ENCODE measurements around the gene ZNF143.
"Not testable (repeated sequence)": the region's sequence is repeated elsewhere in the genome, so short reads cannot be mapped to it uniquely, and the experiment has no call there.

ZNF143 gene

DNA sequence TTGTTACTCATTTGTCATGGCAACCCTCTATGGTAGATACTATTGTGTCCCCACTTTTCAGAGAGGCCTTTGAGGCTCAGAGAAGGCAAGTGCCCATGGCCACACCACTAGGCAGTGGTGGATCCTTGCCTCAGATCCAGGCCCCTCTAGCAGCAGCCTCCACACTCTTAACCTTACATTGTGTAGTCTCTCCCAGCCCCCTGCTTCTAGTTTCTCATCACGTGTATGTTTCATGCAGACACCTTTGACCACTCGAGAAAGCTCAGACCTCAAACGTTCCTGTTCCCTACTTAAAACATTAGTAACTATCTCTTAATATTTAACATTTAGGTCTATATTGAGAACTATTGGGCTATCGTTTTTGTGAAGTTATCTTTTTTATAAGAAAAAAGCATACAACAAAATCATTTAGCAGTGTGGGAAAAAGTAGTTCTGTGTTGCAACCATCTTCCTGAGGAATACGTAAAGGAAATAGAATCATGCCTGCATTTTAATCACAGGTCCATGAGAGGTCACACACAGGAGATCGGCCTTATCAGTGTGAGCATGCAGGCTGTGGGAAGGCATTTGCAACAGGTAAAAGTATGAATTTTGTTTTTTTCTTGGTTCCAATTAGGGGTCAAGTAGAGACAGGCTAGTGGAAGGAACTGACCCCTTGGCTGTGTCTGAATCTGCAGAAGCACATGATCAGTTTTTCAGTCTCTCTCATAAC, 35.1 kb downstream of the ZNF143 start:
- no peak for DNase-seq (ENCODE audit: low read depth, low spot score)

DNA sequence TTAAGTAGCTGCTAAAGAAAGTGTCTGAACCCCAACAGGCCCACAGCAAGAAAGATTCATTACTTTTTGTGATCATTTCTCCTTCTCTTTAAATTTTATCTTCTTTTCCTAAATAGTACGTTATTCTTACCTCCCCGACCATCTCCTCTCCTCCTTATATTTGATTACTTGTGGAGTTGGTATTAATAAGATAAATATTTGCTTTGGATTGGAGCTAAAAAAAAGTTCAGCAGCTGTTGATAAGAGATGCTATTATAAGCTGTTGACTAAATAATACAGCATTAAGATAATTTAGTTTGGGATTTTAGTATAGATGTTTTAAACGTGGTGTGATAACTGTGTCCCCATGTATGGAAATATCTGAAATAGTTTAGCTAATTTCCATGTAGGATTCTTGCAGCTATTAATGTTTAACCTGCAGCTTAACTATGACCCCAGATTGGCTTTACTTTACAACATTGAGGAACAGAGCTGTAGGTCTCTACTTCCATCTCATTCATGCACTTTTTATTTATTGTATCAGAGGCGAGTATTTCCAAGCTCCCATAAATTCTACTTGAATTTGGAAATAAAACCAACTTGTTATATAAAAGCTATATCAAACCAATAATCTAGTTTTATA, 37.8 kb downstream of the ZNF143 start:
- DNase-seq (ENCODE audit: low read depth, low spot score) = no peak

DNA sequence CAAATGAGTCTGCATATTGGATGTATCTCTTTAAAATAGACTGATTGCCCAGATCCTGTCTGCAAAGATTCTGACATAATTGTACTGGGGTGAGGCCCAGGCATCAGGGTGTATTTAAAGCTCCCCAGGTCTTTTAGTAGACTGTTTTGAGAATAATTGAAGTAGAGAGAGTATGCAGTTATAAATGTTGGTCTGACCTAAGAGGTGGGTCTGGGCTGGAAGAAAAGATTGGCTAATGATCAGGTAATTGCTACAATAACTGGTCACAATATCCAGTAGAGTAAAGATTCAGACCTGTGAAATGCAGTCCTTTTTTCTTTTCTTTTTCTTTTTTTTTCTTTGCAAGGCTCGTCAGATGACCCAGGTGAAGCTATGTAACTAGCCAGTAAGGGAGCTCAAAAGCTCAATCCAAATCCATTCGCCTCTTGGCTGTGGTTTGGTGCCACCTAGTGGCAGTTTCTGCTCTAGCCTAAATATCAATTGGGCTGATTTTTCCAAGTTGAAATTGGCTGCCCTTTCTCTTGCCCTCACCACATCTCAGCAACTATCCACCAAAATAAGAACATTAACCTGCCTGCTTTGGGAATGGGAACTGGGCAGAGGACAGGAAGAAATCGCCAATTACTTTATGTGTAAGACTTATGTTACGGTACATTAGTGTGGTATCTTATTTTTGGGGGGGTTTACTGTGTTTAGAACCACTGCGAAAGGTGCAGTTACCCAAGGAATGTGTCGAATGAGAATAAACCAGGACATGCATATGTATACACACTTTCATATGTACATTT, 45.9 kb downstream of the ZNF143 start:
- DNase-seq (ENCODE audit: low read depth, low spot score) = peak; percentile 62

DNA sequence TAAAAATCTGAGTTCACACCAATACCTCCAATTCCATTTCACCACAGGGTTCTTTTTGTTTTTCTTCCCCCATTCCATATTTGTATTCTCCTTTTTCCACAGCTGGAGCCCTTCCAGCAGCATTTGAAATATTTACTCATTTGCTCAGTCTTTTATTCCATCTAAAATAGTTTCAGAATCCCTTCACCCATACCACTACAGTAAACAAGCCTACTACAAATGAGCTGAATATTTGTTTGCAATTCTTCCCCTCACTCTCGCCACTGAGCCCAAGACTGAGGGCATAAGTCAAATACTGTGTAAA, 46.4 kb downstream of the ZNF143 start:
- DNase-seq (ENCODE audit: low read depth, low spot score) = no peak

DNA sequence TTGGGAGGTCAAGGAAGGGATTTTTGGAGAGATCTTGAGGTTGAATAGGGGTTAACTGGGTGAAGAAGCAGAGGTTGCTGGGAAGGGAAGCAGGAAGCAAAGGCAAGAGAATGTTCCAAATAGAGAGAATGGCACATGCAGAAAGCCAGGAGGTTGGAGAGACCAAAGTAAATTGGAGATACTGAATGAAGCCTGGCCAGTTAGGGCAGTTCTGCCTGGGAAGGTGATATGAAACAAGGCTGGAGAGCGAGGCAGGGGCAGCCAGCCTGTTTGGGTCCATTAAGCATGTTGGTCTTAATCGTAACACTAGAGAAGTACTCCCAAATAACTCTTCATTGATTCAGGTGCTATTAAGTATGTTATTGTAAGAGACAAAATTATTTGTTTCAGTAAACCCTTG, 48.2 kb downstream of the ZNF143 start:
- DNase-seq (ENCODE audit: low read depth, low spot score) = no peak

DNA sequence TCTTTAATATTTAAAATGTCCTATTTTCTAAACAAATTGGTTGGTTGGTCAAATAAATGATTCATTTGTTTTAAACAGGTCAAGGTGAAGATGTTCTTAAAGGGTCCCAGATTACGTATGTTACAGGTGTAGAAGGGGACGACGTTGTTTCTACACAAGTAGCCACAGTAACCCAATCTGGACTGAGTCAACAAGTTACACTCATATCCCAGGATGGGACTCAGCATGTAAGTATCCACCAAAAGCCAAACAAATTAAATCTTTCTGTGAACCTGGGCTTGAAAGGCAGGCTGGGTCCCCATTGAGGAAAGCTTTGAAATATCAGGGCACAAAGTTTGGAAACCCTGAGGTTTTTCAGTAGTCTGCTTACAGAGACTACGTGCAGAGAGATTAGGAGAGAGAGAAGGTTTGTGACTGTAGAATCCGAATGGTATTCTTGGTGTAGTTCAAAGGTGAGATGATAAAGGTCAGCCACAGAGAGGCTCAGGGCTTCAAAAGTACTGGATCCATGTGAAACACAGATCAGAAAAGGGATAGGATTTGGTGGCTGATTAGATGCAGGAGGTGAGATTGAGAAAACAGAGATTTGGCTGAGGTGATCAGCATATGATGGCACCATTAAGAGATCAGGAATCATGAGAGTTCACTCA, 51.7 kb downstream of the ZNF143 start:
- no peak for DNase-seq (ENCODE audit: low read depth, low spot score)

DNA sequence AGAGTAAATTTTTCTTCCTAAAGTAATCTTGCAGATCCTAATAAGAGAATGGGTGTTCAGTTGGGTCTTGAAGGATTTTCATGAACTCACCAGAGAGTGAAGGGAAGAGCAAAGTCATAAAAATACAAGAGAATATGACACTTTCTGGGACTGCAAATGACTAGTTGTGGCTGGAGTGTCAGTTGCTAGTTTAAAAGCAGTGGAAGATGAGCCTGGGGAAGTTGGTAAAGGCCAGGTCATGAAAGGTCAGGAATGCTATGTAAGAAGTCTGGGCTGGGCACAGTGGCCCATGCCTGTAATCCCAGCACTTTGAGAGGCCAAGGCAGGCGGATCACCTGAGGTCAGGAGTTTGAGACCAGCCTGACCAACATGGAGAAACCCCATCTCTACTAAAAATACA, 53.8 kb downstream of the ZNF143 start:
- not testable (repeated sequence) for DNase-seq (ENCODE audit: low read depth, low spot score)

DNA sequence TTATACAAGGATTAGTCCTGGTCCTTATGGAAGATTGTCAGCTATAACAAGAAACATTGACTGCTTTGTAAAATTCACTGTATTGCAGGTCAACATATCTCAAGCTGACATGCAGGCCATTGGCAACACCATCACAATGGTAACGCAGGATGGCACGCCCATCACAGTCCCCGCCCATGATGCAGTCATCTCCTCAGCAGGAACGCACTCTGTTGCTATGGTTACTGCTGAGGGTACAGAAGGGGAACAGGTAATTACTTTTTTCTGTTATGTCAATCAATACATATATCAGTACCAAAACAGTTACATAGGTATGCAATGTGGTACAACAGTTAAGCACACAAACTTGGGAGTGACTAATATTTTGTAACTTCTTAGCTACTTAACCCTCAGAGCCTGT, 55.3 kb downstream of the ZNF143 start:
- DNase-seq (ENCODE audit: low read depth, low spot score) = no peak

DNA sequence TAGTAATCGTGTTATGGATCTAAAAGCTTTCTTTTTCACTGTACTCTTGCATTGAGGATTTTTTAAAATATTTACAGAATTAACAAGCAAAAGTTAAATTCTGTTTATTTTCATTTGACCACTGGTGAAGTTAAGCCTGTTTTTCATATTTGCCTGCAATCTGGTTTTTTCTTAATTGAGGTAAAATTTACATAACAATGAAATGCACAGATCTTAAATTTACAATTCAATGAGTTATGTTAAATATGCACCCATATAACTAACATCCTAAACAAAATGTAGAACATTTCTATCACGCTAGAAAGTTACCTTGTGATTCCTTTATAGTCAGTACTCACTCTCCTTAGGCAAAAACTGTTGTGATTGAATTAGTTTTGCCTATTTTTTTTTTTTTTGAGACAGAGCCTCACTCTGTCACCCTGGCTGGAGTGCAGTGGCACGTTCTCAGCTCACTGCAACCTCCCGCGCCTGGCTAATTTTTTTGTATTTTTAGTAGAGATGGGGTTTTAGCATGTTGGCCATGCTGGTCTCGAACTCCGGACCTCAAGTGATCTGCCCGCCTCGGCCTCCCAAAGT, 58.1 kb downstream of the ZNF143 start:
- no peak for DNase-seq (ENCODE audit: low read depth, low spot score)

DNA sequence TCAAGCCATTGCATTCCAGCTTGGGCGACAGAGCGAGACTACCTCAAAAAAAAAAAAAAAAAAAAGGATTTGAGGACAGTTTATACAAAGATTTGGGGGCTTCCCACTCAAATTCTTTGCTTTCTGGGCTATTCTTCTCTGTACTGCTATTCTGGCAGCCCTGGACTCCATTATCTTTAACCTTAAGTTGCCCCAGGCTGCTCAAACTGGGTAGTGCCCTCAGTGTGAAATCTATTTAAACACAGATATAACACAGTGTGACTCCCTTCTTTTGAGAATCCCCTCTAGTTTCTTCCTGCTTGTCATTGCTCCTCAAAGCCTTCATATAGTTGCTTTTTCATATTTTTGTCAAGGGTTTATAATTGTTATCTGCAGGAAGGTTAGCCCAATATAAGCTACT, 63.2 kb downstream of the ZNF143 start:
- no peak for DNase-seq (ENCODE audit: low read depth, low spot score)

DNA sequence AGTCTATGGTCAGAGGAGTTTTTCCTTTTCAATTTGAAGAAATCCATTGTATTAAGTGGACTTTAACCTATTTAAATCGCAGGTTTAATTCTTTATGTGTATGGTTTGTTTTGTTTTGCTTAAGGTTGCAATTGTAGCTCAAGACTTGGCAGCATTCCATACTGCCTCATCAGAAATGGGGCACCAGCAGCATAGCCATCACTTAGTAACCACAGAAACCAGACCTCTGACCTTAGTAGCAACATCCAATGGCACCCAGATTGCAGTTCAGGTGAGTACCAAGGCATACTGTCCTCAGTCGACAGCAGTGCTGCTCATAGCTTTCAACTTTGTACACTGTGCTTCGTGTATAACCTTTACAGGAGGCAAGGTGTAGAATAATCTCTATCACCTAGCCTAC, 64.3 kb downstream of the ZNF143 start:
- no peak for DNase-seq (ENCODE audit: low read depth, low spot score)

DNA sequence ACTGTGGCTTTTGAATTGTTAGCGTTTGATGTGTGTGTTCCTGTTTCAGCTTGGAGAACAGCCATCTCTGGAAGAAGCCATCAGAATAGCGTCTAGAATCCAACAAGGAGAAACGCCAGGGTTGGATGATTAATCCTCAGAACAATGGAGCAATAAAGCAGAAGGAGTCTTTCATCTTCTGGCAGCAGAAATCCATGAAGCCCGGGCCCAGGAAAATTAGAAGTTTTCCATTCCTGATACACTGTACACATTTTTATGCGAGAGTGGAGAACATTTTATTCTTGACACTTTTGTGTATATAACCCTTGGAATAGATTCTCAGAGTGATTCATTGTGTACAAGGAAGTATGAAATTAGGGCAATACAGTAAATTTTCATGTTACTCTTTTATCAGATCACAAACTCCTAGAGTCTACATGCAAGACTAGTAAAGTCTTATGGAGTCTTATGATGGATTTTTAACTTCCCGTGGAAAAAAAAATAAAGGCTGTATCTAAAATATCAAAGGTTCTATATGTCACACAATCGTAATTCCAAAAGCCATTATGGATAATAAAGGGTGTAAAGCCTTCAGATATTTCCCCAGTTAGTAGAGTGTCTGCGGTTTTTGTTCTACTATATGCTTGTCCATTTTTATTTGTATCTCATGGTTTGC, 66.8 kb downstream of the ZNF143 start:
- no peak for DNase-seq (ENCODE audit: low read depth, low spot score)

DNA sequence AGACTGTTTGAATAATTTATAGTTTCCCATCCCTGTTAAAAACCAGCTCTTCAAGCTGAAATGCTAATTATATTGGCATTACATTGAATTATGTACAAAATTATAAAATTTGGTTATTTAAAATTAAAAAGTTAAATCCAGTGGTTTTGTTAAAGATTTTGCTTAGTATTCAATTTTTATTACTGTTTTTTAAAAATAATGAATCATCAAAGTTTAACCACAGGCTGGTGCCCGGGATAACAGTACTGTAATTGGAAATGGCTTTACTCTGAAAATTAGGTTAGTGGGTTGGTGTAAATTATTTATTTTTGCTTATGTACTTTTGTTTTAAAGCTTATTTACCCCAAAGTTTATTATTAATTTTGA, 67.3 kb downstream of the ZNF143 start:
- no peak for DNase-seq (ENCODE audit: low read depth, low spot score)

DNA sequence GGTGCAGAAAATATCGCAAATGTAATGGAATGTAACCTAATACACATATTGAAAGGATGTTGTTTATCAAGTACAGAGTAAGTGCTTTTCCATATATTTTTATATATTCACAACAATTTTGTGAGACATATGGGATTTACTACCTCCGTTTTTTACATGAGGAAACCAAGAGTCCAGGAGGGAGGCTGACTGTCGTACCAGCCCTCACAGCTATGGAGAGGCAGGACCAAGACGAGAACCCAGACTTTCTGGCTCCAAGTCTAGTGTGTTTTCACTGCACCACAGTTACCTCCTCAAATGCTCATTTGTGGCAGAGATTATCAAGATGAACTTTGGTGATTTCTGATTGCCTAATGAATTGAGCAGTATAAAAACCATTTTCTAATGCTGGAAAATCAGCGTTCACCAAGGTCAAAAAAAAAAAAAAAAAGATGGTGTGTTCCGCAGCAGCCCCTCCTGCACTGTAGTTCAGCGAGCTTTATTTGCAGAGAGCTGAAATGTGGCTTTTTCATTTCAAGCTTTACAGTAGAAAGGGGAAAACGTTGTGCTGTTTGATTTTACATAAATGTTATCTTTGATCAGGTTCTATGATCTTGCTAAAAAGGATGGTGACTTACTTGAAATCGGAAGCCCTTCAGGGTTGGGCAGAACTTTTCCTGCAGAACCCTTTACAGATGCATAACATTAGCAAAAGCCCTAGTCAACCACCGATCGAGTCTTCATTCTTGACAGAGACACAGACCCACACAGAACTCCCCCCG, 67.9 kb downstream of the ZNF143 start:
- no peak for DNase-seq (ENCODE audit: low read depth, low spot score)

DNA sequence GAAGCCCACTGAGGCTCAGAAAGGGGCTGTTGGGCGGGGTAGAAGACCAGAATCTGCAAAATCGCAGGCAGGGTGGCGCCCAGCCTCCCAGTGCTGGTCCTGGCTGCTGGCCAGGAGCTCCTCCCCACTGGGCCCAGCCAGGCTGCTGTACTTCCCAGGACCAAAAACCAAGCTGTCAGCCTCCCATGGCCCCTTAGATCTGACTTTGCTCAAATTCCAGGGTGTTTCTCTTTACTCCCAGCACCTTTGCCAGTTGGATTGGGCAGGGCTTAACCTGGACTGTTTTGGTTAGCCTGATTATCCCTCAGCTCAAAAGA, 68.5 kb downstream of the ZNF143 start:
- DNase-seq (ENCODE audit: low read depth, low spot score) = no peak

DNA sequence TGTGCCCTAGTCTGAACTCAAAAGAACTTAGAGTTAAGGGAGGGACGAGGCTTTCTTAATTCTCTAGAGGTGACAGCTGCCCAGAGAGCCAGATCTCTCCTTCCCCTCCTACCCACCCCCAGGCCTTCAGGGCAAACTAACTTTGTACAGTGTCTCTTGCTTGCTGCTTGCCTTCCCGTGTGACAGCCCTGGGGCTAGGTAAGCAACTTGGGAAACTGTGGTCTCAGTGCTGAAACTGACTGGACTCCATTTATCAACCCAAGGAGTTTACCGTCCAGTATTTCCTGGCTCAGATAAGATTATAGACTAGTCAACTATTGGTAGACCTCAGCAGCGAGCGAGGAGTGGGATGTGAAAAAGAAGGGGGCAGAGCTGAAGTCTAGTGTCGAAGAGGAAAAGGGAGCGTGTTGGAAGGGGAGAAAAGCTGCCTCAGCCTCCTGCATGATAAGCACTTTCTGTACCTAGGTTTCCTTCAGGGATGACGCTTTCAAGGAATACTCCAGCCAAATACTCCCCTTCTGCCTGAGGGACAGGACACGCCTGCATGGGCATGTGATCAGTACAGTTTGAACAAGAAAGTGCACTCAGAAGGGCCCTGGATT, 69.3 kb downstream of the ZNF143 start:
- no peak for DNase-seq (ENCODE audit: low read depth, low spot score)

DNA sequence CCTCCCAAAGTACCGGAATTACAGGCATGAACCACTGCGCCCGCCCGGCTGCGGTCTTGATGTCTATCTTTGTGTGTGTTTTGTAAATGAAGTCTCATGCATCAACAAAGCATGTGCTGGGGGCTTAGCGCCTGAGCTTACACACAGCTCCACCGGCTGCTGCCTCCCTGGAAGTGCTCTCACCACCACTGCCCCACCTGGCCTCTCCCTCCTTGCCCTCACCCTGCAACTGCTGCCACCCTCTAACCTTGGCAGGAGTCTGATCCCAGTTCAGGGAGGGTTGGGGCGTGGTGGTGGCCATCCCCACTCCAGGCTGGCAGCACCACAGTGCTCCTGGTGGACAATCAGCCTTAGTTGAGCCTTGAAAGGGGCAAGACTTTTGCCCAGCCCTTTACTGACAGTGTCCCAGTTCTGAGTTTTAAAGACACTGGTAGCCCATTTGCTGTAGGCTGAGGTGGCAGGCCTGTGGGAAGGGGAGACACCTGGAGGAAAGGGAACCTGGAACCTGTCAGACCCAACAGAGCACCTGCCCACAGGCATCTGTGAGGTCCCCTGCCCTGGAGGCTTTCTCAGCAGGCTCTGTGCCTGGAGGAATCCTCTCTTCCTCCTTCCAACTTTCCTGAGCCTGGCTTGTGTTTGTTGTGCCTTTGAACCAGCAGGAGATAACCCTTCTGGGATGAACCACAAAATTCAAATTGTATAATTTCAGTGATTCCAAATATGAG, 70.3 kb downstream of the ZNF143 start:
- no peak for DNase-seq (ENCODE audit: low read depth, low spot score)

DNA sequence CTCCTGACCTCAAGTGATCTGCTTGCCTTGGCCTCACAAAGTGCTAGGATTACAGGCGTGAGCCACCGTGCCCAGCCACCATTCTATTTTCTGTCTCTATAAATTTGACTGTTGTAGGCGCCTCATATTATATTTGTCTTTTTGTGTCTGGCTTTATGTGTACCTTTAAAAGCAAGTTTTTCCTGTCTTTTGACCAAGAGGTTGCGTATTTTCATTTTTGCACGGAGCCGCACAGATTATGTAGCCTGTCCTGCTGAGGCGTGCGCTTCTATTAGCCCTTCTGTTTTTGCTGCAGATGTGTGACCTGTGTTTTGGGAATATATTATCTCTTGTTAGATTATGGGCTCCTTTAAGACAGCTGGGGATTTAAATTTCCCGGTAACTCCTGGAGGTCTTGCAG, 72.2 kb downstream of the ZNF143 start:
- DNase-seq (ENCODE audit: low read depth, low spot score) = no peak

DNA sequence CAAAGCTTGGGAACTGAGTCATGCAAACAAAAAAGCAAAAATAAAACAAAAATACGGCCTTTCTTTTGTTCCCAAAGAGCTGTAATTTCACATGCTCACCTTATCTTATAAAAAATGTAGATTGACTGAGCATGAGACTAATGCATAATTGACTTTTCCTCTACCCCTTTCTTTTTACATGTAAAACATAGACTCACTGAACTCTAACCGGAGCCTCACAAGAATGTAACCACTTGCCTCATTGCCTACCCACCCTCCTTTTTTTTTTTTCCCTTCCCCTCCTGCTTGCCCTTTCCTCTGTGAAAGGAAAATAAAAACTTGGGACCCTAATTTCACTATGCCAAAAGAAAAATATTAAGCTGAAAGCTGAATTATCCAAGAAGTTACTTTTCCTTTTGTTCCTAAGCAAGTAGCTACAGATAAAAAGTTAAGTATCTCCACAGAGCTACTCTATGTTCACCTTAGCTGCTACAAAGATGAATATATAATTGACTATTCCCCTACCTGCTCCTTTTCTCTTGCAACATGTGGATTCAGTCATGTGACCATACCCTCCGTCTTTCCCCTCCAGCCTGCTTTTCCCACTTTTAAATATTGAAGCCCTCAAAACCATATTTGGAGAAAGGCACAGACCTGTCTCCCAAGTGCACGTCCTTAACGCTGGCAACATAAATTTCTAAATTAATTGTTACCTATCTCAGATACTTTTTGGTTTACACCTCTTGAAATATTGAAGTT, 73.1 kb downstream of the ZNF143 start:
- no peak for DNase-seq (ENCODE audit: low read depth, low spot score)

Data from activated CD4-positive, CD25-positive, alpha-beta regulatory T cell treated with anti-CD3 and anti-CD28 coated beads, Interleukin-2, amount 50 U/mL, for 16 hours (primary cell).